ENCODE results near the gene GSC. TPM values are rescaled to one million over a fixed set of nuclear protein-coding genes. Genes with fewer than 3 reads are reported as not detected.

Gene GSC
- polyA plus RNA-seq = not detected in 2 replicates

GRCh38 chr14:94769391-94770250 lies at the start of gene GSC:
GSC (minus strand) TSS chr14:94770113; CDS start chr14:94770015, 98 bp downstream.

Other genes with a start within 250 kb of the GSC start
- gene SERPINA4, start 208.7 kb downstream of the GSC start, polyA plus RNA-seq = not detected in 2 replicates
- gene SERPINA5, start 188.7 kb downstream of the GSC start, polyA plus RNA-seq = not detected in 2 replicates
- 1.1 TPM in 1 of 2 replicates, not detected in the other for gene SERPINA3, start 157.7 kb downstream of the GSC start, polyA plus RNA-seq